GM23338 (cell line): ENCODE results near the gene CTNND2. TPM values are rescaled to one million over a fixed set of nuclear protein-coding genes. Genes with fewer than 3 reads are reported as not detected.
A peak's percentile ranks its signal among the peaks of the same experiment; 100 is the strongest.

Source experiments
- ATAC-seq: fragments of 200-7000 bp; cut with Tn5 transposase; 3 replicates; pipeline ENCODE4 v1.9.1; 2020
- DNase-seq: peaks from one replicate; pipeline ENCODE4 v3.0.0-alpha.2; 2015; ENCODE audit warnings: low spot score
- H2AFZ ChIP-seq: fragments of 200-600 bp; sonication (generic); 2 replicates; pipeline ENCODE4 v1.8.0; 2016; ENCODE audit warnings: antibody characterized with exemption, mild to moderate bottlenecking, moderate library complexity
- H3F3A ChIP-seq: fragments of 200-600 bp; sonication (generic); replicated peaks from 2 replicates; pipeline ENCODE4 v1.8.0; 2017; ENCODE audit warnings: antibody characterized with exemption, mixed run types, low read depth
- H3K27ac ChIP-seq: fragments of 200-600 bp; sonication (generic); 2 replicates; pipeline ENCODE4 v1.6.1; 2016; ENCODE audit warnings: low read depth
- H3K27me3 ChIP-seq: fragments of 200-600 bp; sonication (generic); 2 replicates; pipeline ENCODE4 v1.8.0; 2016; ENCODE audit warnings: mild to moderate bottlenecking, mixed run types, moderate library complexity; ENCODE audit not compliant: insufficient read depth
- H3K36me3 ChIP-seq: fragments of 200-600 bp; sonication (generic); 2 replicates; pipeline ENCODE4 v1.8.0; 2016; ENCODE audit warnings: mild to moderate bottlenecking; ENCODE audit not compliant: insufficient read depth
- H3K4me1 ChIP-seq: fragments of 200-600 bp; sonication (generic); 2 replicates; pipeline ENCODE4 v1.8.0; 2016; ENCODE audit warnings: mild to moderate bottlenecking, moderate library complexity; ENCODE audit not compliant: insufficient read depth
- H3K4me2 ChIP-seq: fragments of 200-600 bp; sonication (generic); 2 replicates; pipeline ENCODE4 v1.7.1; 2017; ENCODE audit warnings: mixed run types
- H3K4me3 ChIP-seq: fragments of 200-600 bp; sonication (generic); 2 replicates; pipeline ENCODE4 v1.6.1; 2016; ENCODE audit warnings: mixed run types
- H3K79me2 ChIP-seq: fragments of 200-600 bp; sonication (generic); replicated peaks from 2 replicates; pipeline ENCODE4 v1.8.0; 2017; ENCODE audit warnings: mild to moderate bottlenecking; ENCODE audit not compliant: insufficient read depth
- H3K9me2 ChIP-seq: fragments of 200-600 bp; sonication (generic); 2 replicates; pipeline ENCODE4 v1.8.0; 2017; ENCODE audit not compliant: insufficient read depth
- H4K20me1 ChIP-seq: fragments of 200-600 bp; sonication (generic); replicated peaks from 2 replicates; pipeline ENCODE4 v1.8.0; 2017; ENCODE audit warnings: mild to moderate bottlenecking; ENCODE audit not compliant: insufficient read depth
- H3K27ac Mint-ChIP-seq: 2 replicates; pipeline ENCODE4 v1.8.0; 2020; ENCODE audit warnings: inconsistent platforms, mild to moderate bottlenecking, moderate library complexity, mixed read lengths
- H3K27me3 Mint-ChIP-seq: 3 replicates; pipeline ENCODE4 v1.8.0; 2022; ENCODE audit warnings: low read depth, mild to moderate bottlenecking, moderate library complexity, mixed read lengths, inconsistent platforms; ENCODE audit not compliant: insufficient read depth, poor library complexity
- H3K36me3 Mint-ChIP-seq: 3 replicates; pipeline ENCODE4 v1.8.0; 2021; ENCODE audit warnings: low read depth, mild to moderate bottlenecking, inconsistent platforms, moderate library complexity, mixed read lengths
- H3K4me1 Mint-ChIP-seq: 3 replicates; pipeline ENCODE4 v1.8.0; 2020; ENCODE audit warnings: mild to moderate bottlenecking, inconsistent platforms, mixed read lengths
- H3K4me3 Mint-ChIP-seq: 3 replicates; pipeline ENCODE4 v1.8.0; 2021; ENCODE audit warnings: moderate library complexity, mild to moderate bottlenecking, inconsistent platforms, mixed read lengths
- H3K9me3 Mint-ChIP-seq: 3 replicates; pipeline ENCODE4 v1.8.0; 2020; ENCODE audit warnings: moderate library complexity, mild to moderate bottlenecking, inconsistent platforms, mixed read lengths
- EZH2 ChIP-seq: fragments of 200-600 bp; sonication (generic); IDR thresholded peaks from one replicate; pipeline ENCODE4 v1.8.0; 2017; ENCODE audit warnings: antibody characterized with exemption, mild to moderate bottlenecking, low read depth; ENCODE audit not compliant: unreplicated experiment
- JUNB ChIP-seq: IDR thresholded peaks from one replicate; pipeline ENCODE4 v1.6.1; 2016; ENCODE audit warnings: antibody characterized with exemption; ENCODE audit not compliant: unreplicated experiment
- NANOG ChIP-seq: IDR thresholded peaks from 2 replicates; pipeline ENCODE4 v1.6.1; 2016; ENCODE audit warnings: antibody characterized with exemption, borderline replicate concordance
- POLR2AphosphoS5 ChIP-seq: IDR thresholded peaks from 2 replicates; pipeline ENCODE4 v1.6.1; 2016; ENCODE audit warnings: antibody characterized with exemption, low read depth
- STAT1 ChIP-seq: IDR thresholded peaks from one replicate; pipeline ENCODE4 v1.6.1; 2016; ENCODE audit warnings: antibody characterized with exemption; ENCODE audit not compliant: unreplicated experiment
- ZNF114 ChIP-seq: fragments of 250-450 bp; sonication (Bioruptor Pico); IDR thresholded peaks from 2 replicates; pipeline ENCODE4 v1.5.0; 2020; ENCODE audit warnings: mild to moderate bottlenecking, moderate library complexity
- polyA plus RNA-seq: library from polyadenylated mRNA; unstranded; fragments of >200 nt; fragmentation: Nextera tagmentation; extraction: Ambion mirVana; gene quantifications from 2 replicates; pipeline ENCODE4 v1.2.1, GENCODE V29; 2016
- total RNA-seq: library from RNA; depleted of rRNA; stranded (reverse); fragments of >200 nt; shearing (Covaris generic); gene quantifications from 2 replicates; pipeline ENCODE4 v1.2.3, GENCODE V29; 2014
- TF ChIP-seq, protein P1 (sequence below): fragments of 250-450 bp; sonication (Bioruptor Pico); IDR thresholded peaks from 2 replicates; pipeline ENCODE4 v1.5.0; 2020; ENCODE audit warnings: mild to moderate bottlenecking, moderate library complexity
- TF ChIP-seq, protein P2 (sequence below), 2 experiments: fragments of 200-600 bp in 1 of 2; sonication (generic) in 1 of 2; conservative IDR thresholded peaks; 2 replicates each; pipeline versions ENCODE4 v1.5.1 to v1.6.1; 2016 to 2017; ENCODE audit warnings: antibody characterized with exemption in 2 of 2, low read depth in 2 of 2, mild to moderate bottlenecking in 2 of 2, moderate library complexity in 1 of 2
- TF ChIP-seq, protein P3 (sequence below): IDR thresholded peaks from one replicate; pipeline ENCODE4 v1.6.1; 2018; ENCODE audit warnings: antibody characterized with exemption; ENCODE audit not compliant: unreplicated experiment
- TF ChIP-seq, protein P4 (sequence below): IDR thresholded peaks from 2 replicates; pipeline ENCODE4 v1.6.1; 2016; ENCODE audit warnings: antibody characterized with exemption

Gene CTNND2
- total and polyA plus RNA-seq, 2 experiments from 2014 or later: 5.1 to 7.0 TPM

DNA sequence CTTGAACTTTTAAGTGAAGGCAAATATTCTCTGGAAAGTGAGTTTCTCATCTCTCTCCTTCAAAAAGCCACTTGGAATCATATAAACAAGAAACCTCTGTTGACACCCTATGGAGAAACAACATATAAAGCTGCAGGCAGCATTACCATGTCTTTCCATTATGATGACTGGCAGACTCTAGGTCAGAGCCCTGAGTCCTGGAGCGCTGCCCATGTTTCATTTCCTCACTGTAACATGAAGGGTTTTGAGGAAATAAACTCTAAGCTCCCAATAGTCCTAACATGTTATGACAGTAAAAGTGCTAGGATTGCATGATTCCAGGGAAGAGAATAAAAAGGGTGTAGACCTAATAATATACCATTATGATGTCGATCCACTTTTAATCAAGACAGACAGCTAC is 220.6 kb downstream of the CTNND2 start (continued):
- TF ChIP-seq, protein P1, sequence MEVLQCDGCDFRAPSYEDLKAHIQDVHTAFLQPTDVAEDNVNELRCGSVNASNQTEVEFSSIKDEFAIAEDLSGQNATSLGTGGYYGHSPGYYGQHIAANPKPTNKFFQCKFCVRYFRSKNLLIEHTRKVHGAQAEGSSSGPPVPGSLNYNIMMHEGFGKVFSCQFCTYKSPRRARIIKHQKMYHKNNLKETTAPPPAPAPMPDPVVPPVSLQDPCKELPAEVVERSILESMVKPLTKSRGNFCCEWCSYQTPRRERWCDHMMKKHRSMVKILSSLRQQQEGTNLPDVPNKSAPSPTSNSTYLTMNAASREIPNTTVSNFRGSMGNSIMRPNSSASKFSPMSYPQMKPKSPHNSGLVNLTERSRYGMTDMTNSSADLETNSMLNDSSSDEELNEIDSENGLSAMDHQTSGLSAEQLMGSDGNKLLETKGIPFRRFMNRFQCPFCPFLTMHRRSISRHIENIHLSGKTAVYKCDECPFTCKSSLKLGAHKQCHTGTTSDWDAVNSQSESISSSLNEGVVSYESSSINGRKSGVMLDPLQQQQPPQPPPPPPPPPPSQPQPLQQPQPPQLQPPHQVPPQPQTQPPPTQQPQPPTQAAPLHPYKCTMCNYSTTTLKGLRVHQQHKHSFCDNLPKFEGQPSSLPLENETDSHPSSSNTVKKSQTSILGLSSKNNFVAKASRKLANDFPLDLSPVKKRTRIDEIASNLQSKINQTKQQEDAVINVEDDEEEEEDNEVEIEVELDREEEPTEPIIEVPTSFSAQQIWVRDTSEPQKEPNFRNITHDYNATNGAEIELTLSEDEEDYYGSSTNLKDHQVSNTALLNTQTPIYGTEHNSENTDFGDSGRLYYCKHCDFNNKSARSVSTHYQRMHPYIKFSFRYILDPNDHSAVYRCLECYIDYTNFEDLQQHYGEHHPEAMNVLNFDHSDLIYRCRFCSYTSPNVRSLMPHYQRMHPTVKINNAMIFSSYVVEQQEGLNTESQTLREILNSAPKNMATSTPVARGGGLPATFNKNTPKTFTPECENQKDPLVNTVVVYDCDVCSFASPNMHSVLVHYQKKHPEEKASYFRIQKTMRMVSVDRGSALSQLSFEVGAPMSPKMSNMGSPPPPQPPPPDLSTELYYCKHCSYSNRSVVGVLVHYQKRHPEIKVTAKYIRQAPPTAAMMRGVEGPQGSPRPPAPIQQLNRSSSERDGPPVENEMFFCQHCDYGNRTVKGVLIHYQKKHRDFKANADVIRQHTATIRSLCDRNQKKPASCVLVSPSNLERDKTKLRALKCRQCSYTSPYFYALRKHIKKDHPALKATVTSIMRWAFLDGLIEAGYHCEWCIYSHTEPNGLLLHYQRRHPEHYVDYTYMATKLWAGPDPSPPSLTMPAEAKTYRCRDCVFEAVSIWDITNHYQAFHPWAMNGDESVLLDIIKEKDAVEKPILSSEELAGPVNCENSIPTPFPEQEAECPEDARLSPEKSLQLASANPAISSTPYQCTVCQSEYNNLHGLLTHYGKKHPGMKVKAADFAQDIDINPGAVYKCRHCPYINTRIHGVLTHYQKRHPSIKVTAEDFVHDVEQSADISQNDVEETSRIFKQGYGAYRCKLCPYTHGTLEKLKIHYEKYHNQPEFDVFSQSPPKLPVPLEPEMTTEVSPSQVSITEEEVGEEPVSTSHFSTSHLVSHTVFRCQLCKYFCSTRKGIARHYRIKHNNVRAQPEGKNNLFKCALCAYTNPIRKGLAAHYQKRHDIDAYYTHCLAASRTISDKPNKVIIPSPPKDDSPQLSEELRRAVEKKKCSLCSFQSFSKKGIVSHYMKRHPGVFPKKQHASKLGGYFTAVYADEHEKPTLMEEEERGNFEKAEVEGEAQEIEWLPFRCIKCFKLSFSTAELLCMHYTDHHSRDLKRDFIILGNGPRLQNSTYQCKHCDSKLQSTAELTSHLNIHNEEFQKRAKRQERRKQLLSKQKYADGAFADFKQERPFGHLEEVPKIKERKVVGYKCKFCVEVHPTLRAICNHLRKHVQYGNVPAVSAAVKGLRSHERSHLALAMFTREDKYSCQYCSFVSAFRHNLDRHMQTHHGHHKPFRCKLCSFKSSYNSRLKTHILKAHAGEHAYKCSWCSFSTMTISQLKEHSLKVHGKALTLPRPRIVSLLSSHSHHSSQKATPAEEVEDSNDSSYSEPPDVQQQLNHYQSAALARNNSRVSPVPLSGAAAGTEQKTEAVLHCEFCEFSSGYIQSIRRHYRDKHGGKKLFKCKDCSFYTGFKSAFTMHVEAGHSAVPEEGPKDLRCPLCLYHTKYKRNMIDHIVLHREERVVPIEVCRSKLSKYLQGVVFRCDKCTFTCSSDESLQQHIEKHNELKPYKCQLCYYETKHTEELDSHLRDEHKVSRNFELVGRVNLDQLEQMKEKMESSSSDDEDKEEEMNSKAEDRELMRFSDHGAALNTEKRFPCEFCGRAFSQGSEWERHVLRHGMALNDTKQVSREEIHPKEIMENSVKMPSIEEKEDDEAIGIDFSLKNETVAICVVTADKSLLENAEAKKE (CRISPR knock-in tag): no peak
- TF ChIP-seq, protein P2, sequence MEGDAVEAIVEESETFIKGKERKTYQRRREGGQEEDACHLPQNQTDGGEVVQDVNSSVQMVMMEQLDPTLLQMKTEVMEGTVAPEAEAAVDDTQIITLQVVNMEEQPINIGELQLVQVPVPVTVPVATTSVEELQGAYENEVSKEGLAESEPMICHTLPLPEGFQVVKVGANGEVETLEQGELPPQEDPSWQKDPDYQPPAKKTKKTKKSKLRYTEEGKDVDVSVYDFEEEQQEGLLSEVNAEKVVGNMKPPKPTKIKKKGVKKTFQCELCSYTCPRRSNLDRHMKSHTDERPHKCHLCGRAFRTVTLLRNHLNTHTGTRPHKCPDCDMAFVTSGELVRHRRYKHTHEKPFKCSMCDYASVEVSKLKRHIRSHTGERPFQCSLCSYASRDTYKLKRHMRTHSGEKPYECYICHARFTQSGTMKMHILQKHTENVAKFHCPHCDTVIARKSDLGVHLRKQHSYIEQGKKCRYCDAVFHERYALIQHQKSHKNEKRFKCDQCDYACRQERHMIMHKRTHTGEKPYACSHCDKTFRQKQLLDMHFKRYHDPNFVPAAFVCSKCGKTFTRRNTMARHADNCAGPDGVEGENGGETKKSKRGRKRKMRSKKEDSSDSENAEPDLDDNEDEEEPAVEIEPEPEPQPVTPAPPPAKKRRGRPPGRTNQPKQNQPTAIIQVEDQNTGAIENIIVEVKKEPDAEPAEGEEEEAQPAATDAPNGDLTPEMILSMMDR (conservative IDR thresholded peaks at IDR 0.05; ENCODE audit: low read depth in 2 of 2): no peak
- TF ChIP-seq JUNB (no peak), NANOG (no peak), POLR2AphosphoS5 (no peak), STAT1 (no peak), EZH2 (no peak)

DNA sequence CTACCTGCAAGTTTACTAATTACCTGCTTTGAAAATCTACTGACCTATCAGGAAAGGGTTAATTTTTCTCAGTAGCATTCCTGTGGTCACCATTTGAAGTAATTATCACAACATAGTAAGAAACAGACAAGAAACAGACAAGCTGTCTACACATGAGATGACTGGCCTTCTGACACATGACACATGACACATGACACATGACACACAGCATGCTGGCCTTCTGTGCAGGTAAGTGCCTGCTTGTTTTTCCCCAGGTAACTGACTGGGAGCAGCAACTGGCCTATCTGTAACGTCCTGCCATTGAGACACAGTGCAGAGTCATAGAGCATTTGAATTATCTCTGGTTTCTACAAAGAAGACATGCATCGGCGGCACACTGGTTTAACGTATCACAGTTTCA is 222.4 kb downstream of the CTNND2 start:
- no peaks in the 10 kb centered on the region for H3K4me1 ChIP-seq
- H3K27me3 ChIP-seq: no peaks in the 10 kb centered on the region
- peaks cover 19% of the 10 kb centered on the region for H3K4me1 Mint-ChIP-seq
- no peak overlapping the region for H2AFZ ChIP-seq
- ATAC-seq (no peak), DNase-seq (no peak)
- peak overlapping the region; percentile 61; the same call in 1 of the 2 replicates for H3K27ac Mint-ChIP-seq
- no peaks in the 10 kb centered on the region for H3K36me3 Mint-ChIP-seq
- H3K27ac ChIP-seq: no peak overlapping the region
- H3K4me3 ChIP-seq: no peak overlapping the region
- no peaks in the 10 kb centered on the region for H3K79me2 ChIP-seq
- H3K27me3 Mint-ChIP-seq: no peaks in the 10 kb centered on the region
- H3K9me2 ChIP-seq: peaks cover 7% of the 10 kb centered on the region
- no peak overlapping the region for H3K4me3 Mint-ChIP-seq
- H3K9me3 Mint-ChIP-seq: no peaks in the 10 kb centered on the region
- no peak overlapping the region for H3K4me2 ChIP-seq
- H3F3A ChIP-seq: no peaks in the 10 kb centered on the region
- H4K20me1 ChIP-seq: no peaks in the 10 kb centered on the region
- H3K36me3 ChIP-seq: no peaks in the 10 kb centered on the region
- TF ChIP-seq, protein P3, sequence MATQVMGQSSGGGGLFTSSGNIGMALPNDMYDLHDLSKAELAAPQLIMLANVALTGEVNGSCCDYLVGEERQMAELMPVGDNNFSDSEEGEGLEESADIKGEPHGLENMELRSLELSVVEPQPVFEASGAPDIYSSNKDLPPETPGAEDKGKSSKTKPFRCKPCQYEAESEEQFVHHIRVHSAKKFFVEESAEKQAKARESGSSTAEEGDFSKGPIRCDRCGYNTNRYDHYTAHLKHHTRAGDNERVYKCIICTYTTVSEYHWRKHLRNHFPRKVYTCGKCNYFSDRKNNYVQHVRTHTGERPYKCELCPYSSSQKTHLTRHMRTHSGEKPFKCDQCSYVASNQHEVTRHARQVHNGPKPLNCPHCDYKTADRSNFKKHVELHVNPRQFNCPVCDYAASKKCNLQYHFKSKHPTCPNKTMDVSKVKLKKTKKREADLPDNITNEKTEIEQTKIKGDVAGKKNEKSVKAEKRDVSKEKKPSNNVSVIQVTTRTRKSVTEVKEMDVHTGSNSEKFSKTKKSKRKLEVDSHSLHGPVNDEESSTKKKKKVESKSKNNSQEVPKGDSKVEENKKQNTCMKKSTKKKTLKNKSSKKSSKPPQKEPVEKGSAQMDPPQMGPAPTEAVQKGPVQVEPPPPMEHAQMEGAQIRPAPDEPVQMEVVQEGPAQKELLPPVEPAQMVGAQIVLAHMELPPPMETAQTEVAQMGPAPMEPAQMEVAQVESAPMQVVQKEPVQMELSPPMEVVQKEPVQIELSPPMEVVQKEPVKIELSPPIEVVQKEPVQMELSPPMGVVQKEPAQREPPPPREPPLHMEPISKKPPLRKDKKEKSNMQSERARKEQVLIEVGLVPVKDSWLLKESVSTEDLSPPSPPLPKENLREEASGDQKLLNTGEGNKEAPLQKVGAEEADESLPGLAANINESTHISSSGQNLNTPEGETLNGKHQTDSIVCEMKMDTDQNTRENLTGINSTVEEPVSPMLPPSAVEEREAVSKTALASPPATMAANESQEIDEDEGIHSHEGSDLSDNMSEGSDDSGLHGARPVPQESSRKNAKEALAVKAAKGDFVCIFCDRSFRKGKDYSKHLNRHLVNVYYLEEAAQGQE: no peak
- TF ChIP-seq, protein P4, sequence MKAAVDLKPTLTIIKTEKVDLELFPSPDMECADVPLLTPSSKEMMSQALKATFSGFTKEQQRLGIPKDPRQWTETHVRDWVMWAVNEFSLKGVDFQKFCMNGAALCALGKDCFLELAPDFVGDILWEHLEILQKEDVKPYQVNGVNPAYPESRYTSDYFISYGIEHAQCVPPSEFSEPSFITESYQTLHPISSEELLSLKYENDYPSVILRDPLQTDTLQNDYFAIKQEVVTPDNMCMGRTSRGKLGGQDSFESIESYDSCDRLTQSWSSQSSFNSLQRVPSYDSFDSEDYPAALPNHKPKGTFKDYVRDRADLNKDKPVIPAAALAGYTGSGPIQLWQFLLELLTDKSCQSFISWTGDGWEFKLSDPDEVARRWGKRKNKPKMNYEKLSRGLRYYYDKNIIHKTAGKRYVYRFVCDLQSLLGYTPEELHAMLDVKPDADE: no peak
- no peak for TF ChIP-seq ZNF114
